Heart left ventricle (tissue), 13 donors: Measurements from ENCODE around the gene TACC2.

Experiments
- CTCF ChIP-seq, 12 donors: fragments of 200-600 bp; sonication (generic) in 4 of 12; IDR thresholded peaks; one replicate each; pipeline versions ENCODE4 v1.5.0 to v1.8.0; 2018 to 2022; ENCODE audit warnings: antibody characterized with exemption in 12 of 12, mild to moderate bottlenecking in 5 of 12
- POLR2A ChIP-seq, 2 donors: fragments of 450-650 bp; IDR thresholded peaks; one replicate each; pipeline ENCODE4 v1.6.1; 2017; ENCODE audit warnings: antibody characterized with exemption in 2 of 2, mild to moderate bottlenecking in 2 of 2, moderate library complexity in 2 of 2
- donor health status: ischemic (EF 13 %, LVEDD 7.1; RV severe dilation, severe dysfunction).
- donor health status: DM: no; HTN: yes; CAD: no.
- donor health status: DM: no; HTN: no; CAD: no.
- donor health status: ischemic (EF 25% LVEDD 6.9; RV normal size, moderate dysfunction).
- donor health status: ischemic (EF 25% LVEDD 5.7; RV mildly dilated, moderate dysfunction).
- donor health status: ischemic (EF 35%, LVEDD 5.7; RV mildly dilated, moderate dysfunction).
- donor health status: nonischemic (EF 11% LVEDD 7.7; RV severe dilation, severe dysfunction).
- donor health status: DM: yes; HTN: yes; CAD: no.
- donor health status: PGD.
- donor health status: ischemic (EF 29% LVEDD 5.4; RV normal size, mild dysfunction).
- donor health status: nonischemic (EF 23%, LVEDD 6.1; RV moderate dilation, normal function).

GRCh38 chr10:122020226-122020625, 31.3 kb downstream of the TACC2 start:
- TF ChIP-seq CTCF (IDR thresholded peaks at IDR 0.05) (no peak), POLR2A (IDR thresholded peaks at IDR 0.05) (no peak)
